ENCODE measurements around the gene GPR101.

Gene GPR101

DNA sequence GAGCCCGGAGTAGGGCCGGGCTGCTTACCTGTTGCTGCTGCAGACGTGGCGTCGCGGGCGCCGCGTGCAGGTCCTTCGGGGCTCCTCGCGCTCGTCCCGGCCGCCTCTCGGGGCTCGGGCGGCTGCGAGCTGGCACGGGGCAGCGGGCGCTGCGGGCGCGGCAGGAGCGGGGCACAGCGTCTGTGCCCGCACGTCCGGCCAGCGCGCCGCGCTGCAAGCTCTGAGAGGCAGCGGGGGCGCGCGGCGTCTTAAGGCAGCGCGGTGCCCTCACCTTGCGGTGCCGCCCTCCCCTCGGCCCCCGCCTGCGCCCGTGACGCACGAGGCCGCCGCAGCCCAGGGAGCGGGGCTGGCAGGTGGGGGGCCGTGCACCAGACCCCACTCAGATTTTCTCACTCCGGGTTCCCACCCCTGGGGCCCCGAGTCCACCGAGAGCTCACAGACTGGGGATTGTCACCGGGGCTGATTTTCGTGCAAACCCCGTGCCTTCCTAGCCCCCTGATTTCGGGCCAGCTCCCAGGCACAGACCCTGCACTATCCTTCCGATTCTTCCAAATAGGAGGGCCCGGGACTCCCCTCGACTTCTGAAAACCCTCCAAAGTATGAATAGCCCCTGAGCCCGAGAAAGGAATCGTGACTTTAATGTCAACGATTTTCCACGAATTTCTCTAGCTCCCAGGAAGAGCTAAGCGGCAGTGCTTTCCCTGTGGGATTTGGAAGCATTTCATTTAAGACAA is at the start of gene GPR101:
GPR101 (minus strand) TSS at position 222 of the 734 bp plus-strand sequence. CDS start 2,321 bp downstream, outside the sequence.
- DNase-seq (ENCODE audit: insufficient read length, low spot score) = no peak
- no peak for FAIRE-seq

DNA sequence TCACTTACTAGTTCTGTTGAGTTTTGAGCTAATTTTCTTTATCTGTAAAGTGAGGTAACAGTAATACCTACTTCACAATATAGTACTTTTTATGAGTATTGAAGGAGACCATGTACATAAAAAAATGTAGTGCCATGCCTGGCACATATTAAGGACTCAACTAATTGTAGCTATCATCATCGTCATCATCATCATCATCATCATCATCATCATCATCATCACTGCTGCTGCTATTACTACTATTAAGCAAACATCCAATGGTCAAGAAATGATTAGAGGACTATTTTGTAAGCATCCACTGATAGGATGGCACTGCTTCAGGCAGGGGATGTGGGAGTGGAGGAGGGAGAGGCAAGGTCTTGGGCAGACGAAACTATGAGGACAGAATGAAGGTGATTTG is 47.4 kb upstream of the GPR101 start:
- no peak for FAIRE-seq
- DNase-seq (ENCODE audit: insufficient read length, low spot score) = no peak

DNA sequence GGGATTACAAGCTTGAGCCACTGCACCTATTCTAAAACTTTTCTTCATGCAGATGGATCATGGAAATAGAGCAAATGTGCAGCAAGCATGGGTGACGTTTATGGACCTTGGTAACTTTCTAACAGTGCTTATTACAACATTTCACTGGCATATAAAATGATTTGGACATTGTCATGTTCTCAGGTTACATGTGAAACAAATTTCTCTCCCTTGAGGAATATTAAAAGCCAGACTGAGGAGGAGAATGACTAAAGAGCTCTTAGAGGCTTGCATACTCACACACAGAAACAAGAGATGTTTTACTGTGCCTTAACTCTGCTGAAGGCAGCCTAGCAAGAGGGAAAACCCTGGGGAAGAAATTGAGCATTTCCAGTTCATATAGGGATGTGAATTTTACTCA is 38.6 kb upstream of the GPR101 start:
- no peak for DNase-seq (ENCODE audit: insufficient read length, low spot score)
- no peak for FAIRE-seq

DNA sequence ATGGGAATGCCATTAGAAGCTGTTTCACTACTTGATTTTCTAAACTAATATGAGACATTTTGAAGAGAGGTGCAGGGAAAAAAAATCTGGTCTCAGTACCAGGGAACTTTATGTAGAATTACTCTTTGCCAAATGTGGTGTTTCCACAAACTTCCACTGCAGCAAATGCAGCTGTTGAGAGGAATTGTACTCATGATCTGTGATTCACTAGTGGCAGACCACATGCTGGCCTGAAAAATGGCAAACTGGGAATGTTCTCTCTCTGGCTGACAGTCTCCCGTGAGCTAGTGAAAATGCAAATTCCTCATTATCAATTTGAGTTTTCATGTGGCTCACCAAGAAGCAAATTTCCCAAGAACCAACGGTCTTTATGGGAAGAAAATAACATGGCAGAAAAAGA is 37.8 kb upstream of the GPR101 start:
- no peak for DNase-seq (ENCODE audit: insufficient read length, low spot score)
- no peak for FAIRE-seq

DNA sequence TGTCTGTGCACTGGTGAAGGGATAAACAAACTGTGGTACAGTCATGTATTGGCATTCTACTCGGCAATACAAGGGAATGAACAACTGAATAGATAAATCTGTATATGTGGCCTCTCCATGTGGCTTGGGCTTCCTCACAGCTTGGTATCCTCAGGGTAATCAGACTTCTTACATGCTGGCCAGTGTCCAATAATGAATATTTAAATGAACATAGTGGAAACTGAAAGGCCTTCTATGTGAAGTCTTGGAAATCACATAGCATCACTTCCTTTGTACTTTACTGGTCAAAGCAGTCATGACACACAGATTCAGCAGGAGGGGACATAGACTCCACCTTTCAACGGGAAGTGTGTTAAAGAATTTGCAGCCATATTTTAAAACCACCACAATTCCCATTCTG is 33.4 kb upstream of the GPR101 start:
- DNase-seq (ENCODE audit: insufficient read length, low spot score) (no peak), FAIRE-seq (no peak)

DNA sequence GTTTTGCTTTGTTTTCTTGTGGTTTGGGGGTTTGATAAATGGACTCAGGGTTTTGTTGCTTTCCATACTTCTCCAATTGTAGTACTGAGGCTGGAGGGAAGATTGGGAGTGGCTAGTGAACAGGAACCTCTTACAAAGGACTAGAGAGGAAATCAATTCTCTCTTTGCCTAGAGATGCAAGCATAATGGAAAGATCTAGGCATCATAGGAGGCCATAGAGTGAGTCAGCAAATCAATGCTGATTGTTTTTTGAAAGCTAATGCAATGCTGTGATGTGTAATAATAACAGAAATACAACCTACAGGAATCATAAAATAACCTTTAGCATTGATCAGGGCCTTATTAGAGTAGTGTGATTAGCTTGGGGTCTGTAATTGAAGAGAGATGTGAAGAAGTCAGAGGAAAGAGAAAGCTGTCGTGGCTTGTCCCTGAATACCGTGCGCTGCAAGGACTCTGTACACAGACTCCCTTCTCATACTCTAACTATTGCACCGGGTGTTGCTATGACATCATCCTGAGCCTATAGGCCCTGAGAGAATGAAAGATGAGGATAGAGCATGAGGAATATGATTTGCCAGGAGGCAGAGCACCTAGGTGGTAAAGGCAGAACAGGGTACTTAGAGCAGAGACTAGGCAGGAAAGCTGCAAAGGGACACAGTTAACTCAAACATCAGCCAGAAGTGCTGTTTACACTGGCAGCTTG is 29.3 kb upstream of the GPR101 start:
- no peak for FAIRE-seq
- DNase-seq (ENCODE audit: insufficient read length, low spot score) = no peak

- DNase-seq (ENCODE audit: insufficient read length, low spot score) = no peak
- no peak for FAIRE-seq
Measured at GRCh38 chrX:137058339-137059127, 24.7 kb upstream of the GPR101 start.

DNA sequence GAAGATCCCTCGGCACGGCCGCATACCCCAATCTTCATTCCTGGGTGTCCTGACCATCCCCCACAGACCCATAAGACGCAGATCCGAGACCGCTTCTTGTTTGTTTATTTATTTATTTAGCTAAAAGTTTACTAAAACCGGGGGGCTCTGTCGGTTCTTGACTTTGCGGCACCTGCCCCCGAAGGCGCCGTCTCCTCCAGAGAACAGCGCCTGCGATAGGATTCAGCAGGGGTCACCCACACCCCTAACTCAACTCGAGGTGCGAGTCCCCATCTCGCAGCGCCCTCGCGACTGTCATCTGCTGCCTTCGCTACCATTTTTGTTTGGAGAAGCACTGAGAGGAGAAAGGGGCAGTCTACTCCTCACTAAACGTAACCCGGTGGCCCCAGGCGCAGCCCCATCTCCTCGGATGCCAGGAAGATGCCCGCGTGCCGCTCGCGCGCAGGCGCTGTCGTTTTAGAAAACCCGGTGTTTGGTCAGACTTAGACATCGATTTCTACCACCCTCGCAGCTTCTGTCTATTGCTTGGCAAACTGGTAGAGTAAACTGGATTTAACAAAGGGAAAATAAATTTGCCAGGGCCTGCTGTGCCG is 18.9 kb upstream of the GPR101 start:
- FAIRE-seq (peak; percentile 4), DNase-seq (ENCODE audit: insufficient read length, low spot score) (no peak)

DNA sequence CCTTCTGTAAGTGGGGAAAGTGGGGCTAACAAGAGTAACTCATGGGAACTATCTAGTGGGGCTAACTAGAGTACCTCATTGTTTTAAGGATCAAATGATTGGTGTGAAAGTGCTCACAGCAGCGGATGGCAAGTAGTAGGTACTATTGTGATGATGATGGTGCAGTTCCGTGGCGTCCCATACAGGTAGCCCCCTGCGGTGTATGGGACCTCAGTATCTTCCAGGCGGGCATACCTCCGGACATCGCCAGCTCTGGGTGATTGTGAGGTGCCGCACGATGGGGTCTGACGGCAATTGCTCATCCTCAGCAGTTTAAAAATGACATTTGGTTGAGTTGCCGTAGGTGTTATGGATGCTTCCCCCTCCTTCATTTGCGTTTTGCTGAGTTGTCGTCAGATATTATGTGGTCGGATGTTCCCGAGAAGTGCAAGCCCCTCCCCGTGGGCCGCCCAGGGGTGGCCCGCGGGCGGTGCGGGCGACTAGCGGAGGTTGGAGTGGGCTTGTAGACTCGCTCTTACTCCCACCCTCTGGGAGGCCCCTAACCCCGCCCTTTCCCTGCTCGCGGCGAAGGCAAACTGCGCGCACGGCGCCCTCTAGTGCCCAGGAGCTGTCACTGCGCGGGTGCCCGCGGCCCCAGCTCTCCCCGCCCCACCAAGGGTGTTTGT is 18.3 kb upstream of the GPR101 start:
- DNase-seq (ENCODE audit: insufficient read length, low spot score) = peak; percentile 40
- peak; percentile 84 for FAIRE-seq

DNA sequence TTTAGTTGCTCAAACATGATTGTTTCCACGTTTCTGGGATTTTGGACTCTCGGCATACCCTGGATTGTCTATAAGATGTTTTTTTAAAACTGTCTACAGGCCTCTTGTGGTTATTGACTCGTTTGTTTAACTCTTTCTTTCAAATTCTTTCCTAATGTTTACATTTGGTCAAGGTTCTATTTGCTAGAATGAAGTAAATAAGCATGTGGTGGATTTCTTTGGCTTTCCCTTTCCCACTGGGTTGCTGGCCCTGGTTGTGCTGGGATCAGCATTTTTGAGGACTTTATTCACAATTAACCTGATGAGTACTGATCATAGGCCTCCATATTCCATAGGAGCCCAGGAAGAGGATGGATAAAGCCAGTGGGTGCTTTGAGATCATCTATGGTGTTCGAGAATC is 11.1 kb upstream of the GPR101 start:
- FAIRE-seq = no peak
- no peak for DNase-seq (ENCODE audit: insufficient read length, low spot score)

DNA sequence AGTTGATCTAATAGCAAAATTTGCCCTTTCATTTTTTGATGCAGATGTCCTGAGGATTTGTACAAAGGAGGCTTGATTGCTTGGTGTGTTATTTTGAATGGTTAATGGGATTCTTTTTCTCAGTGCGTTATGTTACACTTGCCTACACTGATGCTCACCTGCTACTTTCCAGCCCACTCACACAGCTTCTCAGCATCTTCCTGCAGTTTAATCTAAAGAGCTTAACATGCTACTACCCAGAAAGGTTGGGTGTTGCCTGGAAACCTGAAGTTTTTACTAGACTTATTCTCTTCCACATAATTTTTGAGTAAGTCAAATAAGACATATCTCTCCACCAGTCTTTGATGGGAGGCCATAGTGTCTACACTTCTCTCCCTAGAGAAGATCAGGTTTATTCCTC is 9.9 kb upstream of the GPR101 start:
- FAIRE-seq (no peak), DNase-seq (ENCODE audit: insufficient read length, low spot score) (no peak)

- DNase-seq (ENCODE audit: insufficient read length, low spot score) = no peak
- FAIRE-seq = no peak
Measured at GRCh38 chrX:137041329-137041728, 7.5 kb upstream of the GPR101 start.

DNA sequence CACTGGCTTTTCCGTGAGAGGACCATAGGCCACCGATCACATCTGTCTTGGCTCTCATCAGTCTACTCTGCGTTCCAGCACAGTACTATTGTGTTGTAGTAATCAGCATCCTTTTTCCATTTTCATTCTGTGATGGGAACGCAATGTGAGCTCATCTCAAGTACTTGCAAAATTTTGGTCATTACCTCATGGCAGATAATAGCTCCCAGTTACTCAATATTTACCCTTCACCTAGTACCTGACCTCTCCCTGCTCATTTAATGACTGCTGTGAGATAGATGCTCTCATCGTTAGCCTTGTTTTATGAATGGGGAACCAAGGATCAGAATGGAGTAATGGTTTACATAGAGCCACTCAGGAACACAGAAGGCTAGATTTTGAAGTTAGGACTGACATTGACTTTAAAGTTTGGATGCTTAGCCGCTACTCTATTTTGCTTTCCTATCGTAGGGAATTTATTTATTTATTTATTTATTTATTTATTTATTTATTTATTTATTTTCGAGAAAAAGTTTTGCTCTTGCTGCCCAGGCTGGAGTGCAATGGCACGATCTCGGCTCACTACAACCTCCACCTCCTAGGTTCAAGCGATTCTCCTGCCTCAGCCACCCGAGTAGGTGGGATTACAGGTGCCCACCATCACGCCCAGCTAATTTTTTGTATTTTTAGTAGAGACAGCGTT is 6.5 kb upstream of the GPR101 start:
- FAIRE-seq = no peak
- no peak for DNase-seq (ENCODE audit: insufficient read length, low spot score)

- DNase-seq (ENCODE audit: insufficient read length, low spot score) (no peak), FAIRE-seq (no peak)
Measured at GRCh38 chrX:137034508-137034872, 695 bp upstream of the GPR101 start.

- DNase-seq (ENCODE audit: insufficient read length, low spot score) (no peak), FAIRE-seq (peak; percentile 11)
Measured at GRCh38 chrX:137032841-137033773, 688 bp downstream of the GPR101 start.

DNA sequence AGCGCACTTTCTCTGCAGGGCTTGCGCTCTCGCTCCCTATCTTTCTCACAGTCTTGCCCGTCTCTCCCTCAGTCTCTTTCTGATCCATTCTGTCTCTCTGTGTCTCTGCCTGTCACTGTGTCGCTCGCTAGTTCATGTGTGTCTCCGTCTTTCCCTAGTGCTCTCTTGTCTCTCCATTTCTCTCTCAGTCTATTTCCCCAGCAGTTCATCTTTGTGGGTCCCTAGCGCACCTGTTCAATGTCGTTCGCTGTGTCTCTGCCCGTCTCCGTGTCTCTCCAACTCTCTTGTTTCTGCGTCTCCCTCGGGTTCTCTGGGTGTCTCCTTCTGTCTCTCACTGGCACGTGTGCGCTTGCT is 1.5 kb downstream of the GPR101 start:
- FAIRE-seq (peak; percentile 78), DNase-seq (ENCODE audit: insufficient read length, low spot score) (no peak)

DNA sequence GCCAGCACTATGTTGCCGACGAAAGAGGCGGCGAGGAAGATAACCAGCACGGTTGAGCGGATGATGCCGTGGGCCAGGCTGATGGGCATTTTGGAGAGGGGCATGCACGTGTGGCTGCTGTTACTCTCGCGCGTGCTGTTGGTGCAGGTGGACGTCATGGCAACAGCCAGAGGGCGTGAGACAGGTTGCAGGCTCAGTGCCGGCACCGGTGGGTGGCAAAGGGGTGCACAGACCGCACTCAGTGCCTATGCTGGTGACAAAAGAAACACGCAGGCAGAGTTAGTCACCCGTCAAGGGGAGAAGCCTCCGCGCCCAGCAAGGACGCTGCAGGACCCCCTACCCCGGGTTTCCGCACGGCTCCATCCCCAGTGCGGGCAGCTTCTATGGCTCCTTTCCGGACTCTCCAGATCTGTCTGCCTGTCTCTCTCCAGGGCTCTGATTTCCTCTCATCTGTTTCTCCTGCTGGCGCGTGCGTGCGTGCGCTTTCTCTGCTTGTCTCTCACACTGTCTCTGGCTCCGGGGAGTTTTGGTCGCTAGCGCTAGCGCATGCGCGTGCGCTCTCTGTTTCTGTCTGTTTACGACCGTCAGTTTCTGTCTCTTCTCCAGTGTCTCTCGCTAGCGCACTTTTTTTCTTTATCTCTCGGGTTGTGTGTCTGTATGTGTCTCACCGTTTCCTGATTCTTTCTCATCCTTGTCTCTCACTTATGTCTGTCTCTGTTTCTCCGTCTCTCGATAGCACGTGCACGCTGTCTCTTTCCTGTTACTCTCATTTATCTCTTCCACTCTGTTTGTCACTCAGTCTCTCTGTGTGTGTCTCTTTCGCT is 2.1 kb downstream of the GPR101 start:
- no peak for DNase-seq (ENCODE audit: insufficient read length, low spot score)
- peak; percentile 93 for FAIRE-seq

GRCh38 chrX:137031039-137031438 is 2.8 kb downstream of the GPR101 start:
- DNase-seq (ENCODE audit: insufficient read length, low spot score) (no peak), FAIRE-seq (no peak)

Data from GM19239 (cell line).